HepG2 (cell line): ENCODE data around the gene POC1A. TPM values are rescaled to one million over a fixed set of nuclear protein-coding genes. Genes with fewer than 3 reads are reported as not detected.

ENCODE experiments used
- CC2D1A ChIP-seq: sonication (generic); formaldehyde crosslinking; IDR thresholded peaks from 2 replicates; pipeline ENCODE4 v1.8.1; 2023; ENCODE audit warnings: mild to moderate bottlenecking, missing genetic modification reagents
- DPF2 ChIP-seq: sonication (generic); formaldehyde crosslinking; IDR thresholded peaks from 2 replicates; pipeline ENCODE4 v1.4.0; 2020; ENCODE audit warnings: mild to moderate bottlenecking, low read depth, missing genetic modification reagents, borderline replicate concordance
- GZF1 ChIP-seq: sonication (generic); formaldehyde crosslinking; IDR thresholded peaks from 2 replicates; pipeline ENCODE4 v1.5.1; 2020; ENCODE audit warnings: mild to moderate bottlenecking, missing genetic modification reagents
- MAFF ChIP-seq: IDR thresholded peaks from 2 replicates; pipeline ENCODE4 v1.6.1; 2011; ENCODE audit warnings: low read depth, low read length, improper control_type of control experiment
- MED13 ChIP-seq: sonication (generic); formaldehyde crosslinking; IDR thresholded peaks from 2 replicates; pipeline ENCODE4 v1.5.0; 2020; ENCODE audit warnings: missing genetic modification reagents
- NCOR1 ChIP-seq: fragments of 200-600 bp; sonication (generic); IDR thresholded peaks from 2 replicates; pipeline ENCODE4 v1.7.0; 2017; ENCODE audit warnings: antibody characterized with exemption, low read length, borderline replicate concordance
- NFRKB ChIP-seq: fragments of 450-650 bp; IDR thresholded peaks from 2 replicates; pipeline ENCODE4 v1.6.1; 2017
- PHF5A ChIP-seq: IDR thresholded peaks from one replicate; pipeline ENCODE4 v1.6.1; 2018; ENCODE audit warnings: low read depth, missing genetic modification reagents; ENCODE audit not compliant: unreplicated experiment
- ZNF207 ChIP-seq: fragments of 450-650 bp; IDR thresholded peaks from 2 replicates; pipeline ENCODE4 v1.6.1; 2016; ENCODE audit warnings: antibody characterized with exemption, borderline replicate concordance
- ZNF350 ChIP-seq: sonication (generic); formaldehyde crosslinking; IDR thresholded peaks from 2 replicates; pipeline ENCODE4 v1.4.0; 2020; ENCODE audit warnings: mild to moderate bottlenecking, low read depth, missing genetic modification reagents, borderline replicate concordance
- ZNF543 ChIP-seq: sonication (generic); formaldehyde crosslinking; IDR thresholded peaks from 2 replicates; pipeline ENCODE4 v1.4.0; 2020; ENCODE audit warnings: mild to moderate bottlenecking, missing genetic modification reagents
- ZNF644 ChIP-seq: IDR thresholded peaks from 2 replicates; pipeline ENCODE4 v1.6.1; 2016; ENCODE audit warnings: low read depth
- ZNF839 ChIP-seq: sonication (generic); formaldehyde crosslinking; IDR thresholded peaks from 2 replicates; pipeline ENCODE4 v1.4.0; 2020; ENCODE audit warnings: missing genetic modification reagents, mild to moderate bottlenecking, borderline replicate concordance
- ZSCAN29 ChIP-seq: sonication (generic); formaldehyde crosslinking; conservative IDR thresholded peaks from 2 replicates; pipeline ENCODE4 v1.4.0; 2020; ENCODE audit warnings: mild to moderate bottlenecking, missing genetic modification reagents
- polyA plus RNA-seq, 8 experiments: library from polyadenylated mRNA; depleted of rRNA in 3 of 8; stranded (reverse) in 7 of 8; unstranded in 1 of 8; fragments of >200 nt; fragmentation: Illumina TruSeq in 4 of 8; extraction: Trizol in 4 of 8; gene quantifications; 2 replicates each; pipeline versions ENCODE4 v1.2.1 to v1.2.3, GENCODE V29; 2011 to 2016; ENCODE audit warnings: low read depth in 4 of 8, missing spikeins in 1 of 8, mixed read lengths in 1 of 8; ENCODE audit not compliant: insufficient read depth in 1 of 8
- total RNA-seq, 5 experiments: library from RNA; depleted of rRNA; stranded (reverse); fragments of >200 nt; fragmentation: Illumina TruSeq; extraction: Trizol; gene quantifications; 2 replicates each; pipeline ENCODE4 v1.2.3, GENCODE V29; 2016; ENCODE audit warnings: low read depth in 1 of 5
- TF ChIP-seq, protein P1 (sequence below): sonication (generic); formaldehyde crosslinking; IDR thresholded peaks from 2 replicates; pipeline ENCODE4 v1.5.0; 2020; ENCODE audit warnings: missing genetic modification reagents
- TF ChIP-seq, protein P2 (sequence below): sonication (generic); formaldehyde crosslinking; conservative IDR thresholded peaks from 2 replicates; pipeline ENCODE4 v1.8.1; 2023; ENCODE audit warnings: missing genetic modification reagents
- TF ChIP-seq, protein P3 (sequence below): fragments of 450-650 bp; IDR thresholded peaks from 2 replicates; pipeline ENCODE4 v1.6.1; 2017
- TF ChIP-seq, protein P4 (sequence below): IDR thresholded peaks from 2 replicates; pipeline ENCODE4 v1.6.1; 2012; ENCODE audit warnings: low read depth, low read length, improper control_type of control experiment
- TF ChIP-seq, protein P5 (sequence below): IDR thresholded peaks from 2 replicates; pipeline ENCODE4 v1.4.0; 2020; ENCODE audit warnings: mild to moderate bottlenecking, missing genetic modification reagents

Gene POC1A
- total and polyA plus RNA-seq, 2 of the 13 experiments (the other 11 are each of a cell fraction or from before 2014, with no cell fraction given) = 14.6 to 20.0 TPM

DNA sequence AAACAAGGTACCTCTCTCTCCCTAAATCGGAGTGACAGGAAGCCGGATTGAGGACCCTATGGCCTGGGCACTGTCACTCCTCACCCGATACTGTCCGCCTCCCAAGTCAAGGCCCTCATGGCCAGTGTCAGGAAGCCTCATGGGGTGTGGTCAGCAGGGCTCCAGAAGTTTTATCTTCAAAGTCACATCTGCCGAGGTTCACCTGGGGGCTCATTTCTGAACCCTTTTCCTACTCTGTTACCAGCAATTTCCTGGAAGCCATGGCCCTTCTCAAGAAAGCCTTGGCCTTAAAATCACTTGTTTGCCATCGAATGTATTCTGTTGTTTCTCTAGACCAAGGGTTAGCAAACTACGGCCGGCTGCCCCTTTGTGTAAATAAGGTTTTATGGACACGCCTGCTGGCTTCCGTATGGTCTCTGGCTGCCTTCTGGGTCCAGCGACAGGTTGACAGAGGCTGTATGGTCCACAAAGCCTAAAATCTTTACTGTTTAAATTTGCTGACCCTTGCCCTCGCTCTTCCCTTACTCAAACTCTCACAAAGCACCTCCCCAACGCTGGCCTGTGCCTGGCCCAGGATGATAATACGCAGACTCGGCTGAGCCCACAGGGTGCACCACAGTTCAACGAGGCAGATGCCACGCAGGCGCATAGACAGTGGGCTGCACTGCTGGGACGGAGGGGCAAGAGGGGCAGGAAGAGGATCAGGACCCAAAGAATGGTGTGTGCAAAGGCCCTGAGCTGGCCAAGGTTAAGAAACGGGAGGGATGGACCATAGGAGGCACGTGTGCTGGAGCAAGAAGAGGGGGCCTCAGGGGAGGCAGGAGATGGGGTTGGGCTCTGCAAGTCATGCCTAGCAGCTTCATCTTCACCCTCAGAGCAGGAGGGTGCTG is 73.1 kb downstream of the POC1A start (continued):
- TF ChIP-seq, protein P1, sequence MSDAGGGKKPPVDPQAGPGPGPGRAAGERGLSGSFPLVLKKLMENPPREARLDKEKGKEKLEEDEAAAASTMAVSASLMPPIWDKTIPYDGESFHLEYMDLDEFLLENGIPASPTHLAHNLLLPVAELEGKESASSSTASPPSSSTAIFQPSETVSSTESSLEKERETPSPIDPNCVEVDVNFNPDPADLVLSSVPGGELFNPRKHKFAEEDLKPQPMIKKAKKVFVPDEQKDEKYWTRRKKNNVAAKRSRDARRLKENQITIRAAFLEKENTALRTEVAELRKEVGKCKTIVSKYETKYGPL (CRISPR knock-in tag) = no peak
- TF ChIP-seq MAFF = no peak
- no peak for TF ChIP-seq MED13 (CRISPR knock-in tag)
- no peak; the same call in 1 of the 2 replicates for TF ChIP-seq DPF2 (CRISPR knock-in tag)
- 0 out of 2 replicates have a peak, but pooled peaks have one; percentile 67 for TF ChIP-seq GZF1 (CRISPR knock-in tag)
- TF ChIP-seq ZNF644 (CRISPR knock-in tag) = no peak
- TF ChIP-seq, protein P2, sequence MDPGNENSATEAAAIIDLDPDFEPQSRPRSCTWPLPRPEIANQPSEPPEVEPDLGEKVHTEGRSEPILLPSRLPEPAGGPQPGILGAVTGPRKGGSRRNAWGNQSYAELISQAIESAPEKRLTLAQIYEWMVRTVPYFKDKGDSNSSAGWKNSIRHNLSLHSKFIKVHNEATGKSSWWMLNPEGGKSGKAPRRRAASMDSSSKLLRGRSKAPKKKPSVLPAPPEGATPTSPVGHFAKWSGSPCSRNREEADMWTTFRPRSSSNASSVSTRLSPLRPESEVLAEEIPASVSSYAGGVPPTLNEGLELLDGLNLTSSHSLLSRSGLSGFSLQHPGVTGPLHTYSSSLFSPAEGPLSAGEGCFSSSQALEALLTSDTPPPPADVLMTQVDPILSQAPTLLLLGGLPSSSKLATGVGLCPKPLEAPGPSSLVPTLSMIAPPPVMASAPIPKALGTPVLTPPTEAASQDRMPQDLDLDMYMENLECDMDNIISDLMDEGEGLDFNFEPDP (CRISPR knock-in tag) = no peak
- TF ChIP-seq CC2D1A = no peak
- TF ChIP-seq PHF5A (CRISPR knock-in tag) = peak; percentile 30
- TF ChIP-seq, protein P3, sequence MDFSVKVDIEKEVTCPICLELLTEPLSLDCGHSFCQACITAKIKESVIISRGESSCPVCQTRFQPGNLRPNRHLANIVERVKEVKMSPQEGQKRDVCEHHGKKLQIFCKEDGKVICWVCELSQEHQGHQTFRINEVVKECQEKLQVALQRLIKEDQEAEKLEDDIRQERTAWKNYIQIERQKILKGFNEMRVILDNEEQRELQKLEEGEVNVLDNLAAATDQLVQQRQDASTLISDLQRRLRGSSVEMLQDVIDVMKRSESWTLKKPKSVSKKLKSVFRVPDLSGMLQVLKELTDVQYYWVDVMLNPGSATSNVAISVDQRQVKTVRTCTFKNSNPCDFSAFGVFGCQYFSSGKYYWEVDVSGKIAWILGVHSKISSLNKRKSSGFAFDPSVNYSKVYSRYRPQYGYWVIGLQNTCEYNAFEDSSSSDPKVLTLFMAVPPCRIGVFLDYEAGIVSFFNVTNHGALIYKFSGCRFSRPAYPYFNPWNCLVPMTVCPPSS = no peak
- TF ChIP-seq ZNF207 = no peak
- TF ChIP-seq NFRKB = no peak
- TF ChIP-seq, protein P4, sequence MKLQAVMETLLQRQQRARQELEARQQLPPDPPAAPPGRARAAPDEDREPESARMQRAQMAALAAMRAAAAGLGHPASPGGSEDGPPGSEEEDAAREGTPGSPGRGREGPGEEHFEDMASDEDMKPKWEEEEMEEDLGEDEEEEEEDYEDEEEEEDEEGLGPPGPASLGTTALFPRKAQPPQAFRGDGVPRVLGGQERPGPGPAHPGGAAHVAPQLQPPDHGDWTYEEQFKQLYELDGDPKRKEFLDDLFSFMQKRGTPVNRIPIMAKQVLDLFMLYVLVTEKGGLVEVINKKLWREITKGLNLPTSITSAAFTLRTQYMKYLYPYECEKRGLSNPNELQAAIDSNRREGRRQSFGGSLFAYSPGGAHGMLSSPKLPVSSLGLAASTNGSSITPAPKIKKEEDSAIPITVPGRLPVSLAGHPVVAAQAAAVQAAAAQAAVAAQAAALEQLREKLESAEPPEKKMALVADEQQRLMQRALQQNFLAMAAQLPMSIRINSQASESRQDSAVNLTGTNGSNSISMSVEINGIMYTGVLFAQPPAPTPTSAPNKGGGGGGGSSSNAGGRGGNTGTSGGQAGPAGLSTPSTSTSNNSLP = no peak
- TF ChIP-seq, protein P5, sequence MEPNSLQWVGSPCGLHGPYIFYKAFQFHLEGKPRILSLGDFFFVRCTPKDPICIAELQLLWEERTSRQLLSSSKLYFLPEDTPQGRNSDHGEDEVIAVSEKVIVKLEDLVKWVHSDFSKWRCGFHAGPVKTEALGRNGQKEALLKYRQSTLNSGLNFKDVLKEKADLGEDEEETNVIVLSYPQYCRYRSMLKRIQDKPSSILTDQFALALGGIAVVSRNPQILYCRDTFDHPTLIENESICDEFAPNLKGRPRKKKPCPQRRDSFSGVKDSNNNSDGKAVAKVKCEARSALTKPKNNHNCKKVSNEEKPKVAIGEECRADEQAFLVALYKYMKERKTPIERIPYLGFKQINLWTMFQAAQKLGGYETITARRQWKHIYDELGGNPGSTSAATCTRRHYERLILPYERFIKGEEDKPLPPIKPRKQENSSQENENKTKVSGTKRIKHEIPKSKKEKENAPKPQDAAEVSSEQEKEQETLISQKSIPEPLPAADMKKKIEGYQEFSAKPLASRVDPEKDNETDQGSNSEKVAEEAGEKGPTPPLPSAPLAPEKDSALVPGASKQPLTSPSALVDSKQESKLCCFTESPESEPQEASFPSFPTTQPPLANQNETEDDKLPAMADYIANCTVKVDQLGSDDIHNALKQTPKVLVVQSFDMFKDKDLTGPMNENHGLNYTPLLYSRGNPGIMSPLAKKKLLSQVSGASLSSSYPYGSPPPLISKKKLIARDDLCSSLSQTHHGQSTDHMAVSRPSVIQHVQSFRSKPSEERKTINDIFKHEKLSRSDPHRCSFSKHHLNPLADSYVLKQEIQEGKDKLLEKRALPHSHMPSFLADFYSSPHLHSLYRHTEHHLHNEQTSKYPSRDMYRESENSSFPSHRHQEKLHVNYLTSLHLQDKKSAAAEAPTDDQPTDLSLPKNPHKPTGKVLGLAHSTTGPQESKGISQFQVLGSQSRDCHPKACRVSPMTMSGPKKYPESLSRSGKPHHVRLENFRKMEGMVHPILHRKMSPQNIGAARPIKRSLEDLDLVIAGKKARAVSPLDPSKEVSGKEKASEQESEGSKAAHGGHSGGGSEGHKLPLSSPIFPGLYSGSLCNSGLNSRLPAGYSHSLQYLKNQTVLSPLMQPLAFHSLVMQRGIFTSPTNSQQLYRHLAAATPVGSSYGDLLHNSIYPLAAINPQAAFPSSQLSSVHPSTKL (CRISPR knock-in tag) = peak; percentile 82
- TF ChIP-seq ZNF839 (CRISPR knock-in tag) = 0 out of 2 replicates have a peak, but pooled peaks have one; percentile 52
- TF ChIP-seq NCOR1 = peak; percentile 56; the same call in 1 of the 2 replicates
- peak; percentile 94 for TF ChIP-seq ZSCAN29 (CRISPR knock-in tag)
- TF ChIP-seq ZNF350 (CRISPR knock-in tag) = peak; percentile 66; the same call in 1 of the 2 replicates
- no peak; the same call in 1 of the 2 replicates for TF ChIP-seq ZNF543 (CRISPR knock-in tag)
